Neuronal stem cell (in vitro differentiated cells): ENCODE results near the gene PDE6C.

Source experiments
- DNase-seq: peaks from one replicate; pipeline ENCODE4 v3.0.0-alpha.2; 2013; ENCODE audit warnings: low spot score
- H2AFZ ChIP-seq: one replicate; pipeline ENCODE4 v1.6.1; 2013; ENCODE audit warnings: mild to moderate bottlenecking, low read length, inconsistent platforms
- H2AK5ac ChIP-seq: 2 replicates; pipeline ENCODE4 v1.6.1; 2013; ENCODE audit warnings: low read depth, mild to moderate bottlenecking, inconsistent platforms, low read length, moderate library complexity, mixed read lengths
- H2BK120ac ChIP-seq: 2 replicates; pipeline ENCODE4 v1.6.1; 2013; ENCODE audit warnings: low read depth, mild to moderate bottlenecking, inconsistent platforms, low read length, moderate library complexity, mixed read lengths
- H2BK12ac ChIP-seq: one replicate; pipeline ENCODE4 v1.6.1; 2013; ENCODE audit warnings: low read length, inconsistent platforms
- H2BK15ac ChIP-seq: 2 replicates; pipeline ENCODE4 v1.6.1; 2013; ENCODE audit warnings: mild to moderate bottlenecking, low read length, inconsistent platforms, mixed read lengths
- H2BK5ac ChIP-seq: one replicate; pipeline ENCODE4 v1.6.1; 2013; ENCODE audit warnings: inconsistent platforms, mild to moderate bottlenecking, low read length, moderate library complexity
- H3K14ac ChIP-seq: one replicate; pipeline ENCODE4 v1.6.1; 2013; ENCODE audit warnings: low read length, inconsistent platforms
- H3K18ac ChIP-seq: 2 replicates; pipeline ENCODE4 v1.6.1; 2013; ENCODE audit warnings: low read length, inconsistent platforms
- H3K23ac ChIP-seq: 2 replicates; pipeline ENCODE4 v1.6.1; 2013; ENCODE audit warnings: low read depth, mild to moderate bottlenecking, mixed read lengths, low read length, inconsistent platforms; ENCODE audit not compliant: poor library complexity
- H3K27ac ChIP-seq: replicated peaks from 3 replicates; pipeline ENCODE4 v1.5.1; 2013; ENCODE audit warnings: low read length, inconsistent platforms
- H3K27me3 ChIP-seq, 3 experiments: 2 replicates each; pipeline ENCODE4 v1.6.1; 2013; ENCODE audit warnings: low read length in 3 of 3, mild to moderate bottlenecking in 2 of 3, inconsistent platforms in 1 of 3, low read depth in 1 of 3, mixed read lengths in 1 of 3, moderate library complexity in 1 of 3; ENCODE audit not compliant: control insufficient read depth in 3 of 3, insufficient read depth in 3 of 3
- H3K36me3 ChIP-seq, 2 donors: replicated peaks in 1 of 2; 2 replicates each; pipeline ENCODE4 v1.6.1; 2013; ENCODE audit warnings: low read length in 2 of 2; ENCODE audit not compliant: control insufficient read depth in 2 of 2, insufficient read depth in 2 of 2
- H3K4ac ChIP-seq: 2 replicates; pipeline ENCODE4 v1.6.1; 2013; ENCODE audit warnings: inconsistent platforms, mild to moderate bottlenecking, low read length, moderate library complexity
- H3K4me1 ChIP-seq, 2 donors: 1 replicate in 1 of 2; 2 replicates in 1 of 2; pipeline ENCODE4 v1.6.1; 2013; ENCODE audit warnings: low read length in 2 of 2, low read depth in 1 of 2; ENCODE audit not compliant: control insufficient read depth in 2 of 2, insufficient read depth in 1 of 2
- H3K4me2 ChIP-seq: one replicate; pipeline ENCODE4 v1.6.1; 2013; ENCODE audit warnings: mild to moderate bottlenecking, low read length, inconsistent platforms; ENCODE audit not compliant: insufficient read depth, poor library complexity, severe bottlenecking
- H3K4me3 ChIP-seq, 2 donors: 2 replicates each; pipeline ENCODE4 v1.5.1; 2013; ENCODE audit warnings: low read length in 2 of 2, mild to moderate bottlenecking in 2 of 2, inconsistent platforms in 1 of 2, moderate library complexity in 1 of 2
- H3K79me1 ChIP-seq: one replicate; pipeline ENCODE4 v1.6.1; 2013; ENCODE audit warnings: low read depth, mild to moderate bottlenecking, inconsistent platforms, low read length, moderate library complexity
- H3K9ac ChIP-seq: one replicate; pipeline ENCODE4 v1.6.1; 2013; ENCODE audit warnings: mild to moderate bottlenecking, low read depth, low read length, inconsistent platforms; ENCODE audit not compliant: poor library complexity
- H3K9me3 ChIP-seq, 2 donors: replicated peaks in 1 of 2; 2 replicates each; pipeline versions ENCODE3 to v1.6.1; 2013; ENCODE audit warnings: low read length in 2 of 2, mild to moderate bottlenecking in 2 of 2, inconsistent platforms in 1 of 2, low read depth in 1 of 2, mixed read lengths in 1 of 2, moderate library complexity in 1 of 2; ENCODE audit not compliant: control insufficient read depth in 2 of 2, insufficient read depth in 1 of 2
- H4K8ac ChIP-seq: one replicate; pipeline ENCODE4 v1.6.1; 2013; ENCODE audit warnings: low read depth, mild to moderate bottlenecking, inconsistent platforms, low read length, moderate library complexity
- H4K91ac ChIP-seq: one replicate; pipeline ENCODE4 v1.6.1; 2013; ENCODE audit warnings: low read length, low read depth, mild to moderate bottlenecking, inconsistent platforms; ENCODE audit not compliant: poor library complexity
- WGBS, 2 donors: extraction: QIAGEN DNeasy Blood & Tissue Kit; methylation state at CpG; one replicate each; pipeline ENCODE4 v1.1.7; 2013; ENCODE audit warnings: missing lambda C conversion rate in 2 of 2, mixed read lengths in 1 of 2; ENCODE audit not compliant: insufficient read length in 2 of 2, insufficient replicate concordance in 1 of 2; ENCODE audit errors: extremely low coverage in 2 of 2; 5-methylcytosine and 5-hydroxymethylcytosine counted together

Gene PDE6C

DNA sequence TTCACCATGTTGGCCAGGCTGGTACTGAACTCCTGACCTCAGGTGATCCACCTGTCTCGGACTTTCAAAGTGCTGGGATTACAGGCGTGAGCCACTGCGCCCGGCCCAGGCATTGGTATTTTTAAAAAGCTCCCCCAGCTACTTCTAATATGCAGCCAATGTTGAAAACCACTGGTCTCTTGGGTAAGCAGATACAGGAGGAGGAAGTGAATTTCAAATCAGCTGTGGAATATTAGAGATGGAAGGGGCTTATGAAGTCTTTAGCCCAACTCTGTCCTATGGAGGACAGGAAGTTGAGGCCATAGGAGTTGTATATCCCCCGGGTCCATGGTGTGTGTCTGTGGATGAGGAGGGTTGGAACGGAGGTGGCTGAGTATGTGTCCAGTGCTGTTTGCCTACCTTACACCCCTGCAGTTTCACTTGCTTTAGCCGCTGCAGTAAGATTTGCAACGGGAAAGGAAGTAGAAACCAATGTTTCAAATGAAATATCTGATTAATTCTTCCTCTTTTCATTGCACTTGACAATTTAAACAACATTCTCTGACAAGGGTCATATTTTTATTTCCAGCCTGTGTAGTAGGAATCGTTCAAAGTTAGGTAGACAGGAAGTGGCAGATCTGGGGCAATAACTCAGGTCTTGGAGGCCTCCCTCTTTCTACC lies 3.4 kb downstream of the PDE6C start:
- Histone ChIP-seq H3K4me1 (peaks cover 0 to 2% of the 10 kb centered on the region in 2 donors), H2BK5ac (no peak overlapping the region), H4K8ac (no peak overlapping the region), H3K23ac (no peak overlapping the region), H2BK120ac (no peak overlapping the region), H3K4me3 (no peak overlapping the region), H3K36me3 (no peaks in the 10 kb centered on the region), H2AK5ac (no peak overlapping the region), H3K9ac (no peak overlapping the region), H3K79me1 (no peaks in the 10 kb centered on the region), H4K91ac (no peak overlapping the region), H2BK15ac (no peak overlapping the region), H3K4me2 (no peak overlapping the region), H3K4ac (no peak overlapping the region), H3K9me3 (no peaks in the 10 kb centered on the region), H2AFZ (no peak overlapping the region), H2BK12ac (no peak overlapping the region), H3K14ac (no peak overlapping the region), H3K27ac (no peak overlapping the region), H3K27me3 (peaks cover 0 to 27% (median 0%) of the 10 kb centered on the region in 3 experiments), H3K18ac (no peak overlapping the region)
- WGBS, 2 donors, result no CpG with 5 or more reads among the region's 9 CpGs
- no peak for DNase-seq

- H3K9me3 ChIP-seq, result no peaks in the 10 kb centered on the region
- no peak overlapping the region for H3K14ac ChIP-seq
- peaks cover 0 to 23% (median 0%) of the 10 kb centered on the region in 3 experiments for H3K27me3 ChIP-seq
- no peak overlapping the region for H3K4me2 ChIP-seq
- no peak overlapping the region for H2BK15ac ChIP-seq
- no peak overlapping the region for H3K9ac ChIP-seq
- H2BK5ac ChIP-seq, result no peak overlapping the region
- no peak overlapping the region for H3K27ac ChIP-seq
- H3K36me3 ChIP-seq, result no peaks in the 10 kb centered on the region
- no CpG with 5 or more reads among the region's 7 CpGs for WGBS, 2 donors
- peaks cover 0 to 2% of the 10 kb centered on the region in 2 donors for H3K4me1 ChIP-seq
- H2AK5ac ChIP-seq, result no peak overlapping the region
- no peak overlapping the region for H4K91ac ChIP-seq
- no peak for DNase-seq
- no peak overlapping the region for H2AFZ ChIP-seq
- no peak overlapping the region for H3K23ac ChIP-seq
- H3K18ac ChIP-seq, result no peak overlapping the region
- H3K4me3 ChIP-seq, result no peak overlapping the region
- no peaks in the 10 kb centered on the region for H3K79me1 ChIP-seq
- no peak overlapping the region for H4K8ac ChIP-seq
- no peak overlapping the region for H2BK12ac ChIP-seq
- no peak overlapping the region for H3K4ac ChIP-seq
- H2BK120ac ChIP-seq, result no peak overlapping the region
These were observed 8.6 kb downstream of the PDE6C start for GRCh38 chr10:93620925-93621324.

DNA sequence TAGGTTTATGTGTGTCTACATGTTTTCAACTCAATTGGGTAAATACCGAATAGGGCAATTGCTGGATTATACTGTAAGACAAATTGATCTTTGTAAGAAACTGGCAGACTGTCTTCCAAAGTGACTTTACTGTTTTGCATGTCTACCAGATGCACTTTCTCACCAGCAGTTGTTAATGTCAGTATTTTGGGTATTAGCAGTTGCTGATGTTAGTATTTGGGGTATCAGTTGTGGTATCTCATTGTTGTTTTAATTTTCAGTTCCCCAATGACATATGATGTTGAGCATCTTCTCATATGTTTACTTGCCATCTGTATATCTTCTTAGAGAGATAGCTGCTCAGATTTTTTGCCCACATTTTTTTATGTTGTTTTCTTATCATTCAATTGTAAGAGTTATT lies 10.6 kb downstream of the PDE6C start:
- H3K79me1 ChIP-seq, result no peaks in the 10 kb centered on the region
- DNase-seq, result no peak
- no CpG with 5 or more reads among the region's 1 CpG for WGBS, 2 donors

GRCh38 chr10:93628858-93629257 lies 16.5 kb downstream of the PDE6C start:
- H3K4me1 ChIP-seq, result peaks cover 0 to 5% of the 10 kb centered on the region in 2 donors
- no peak overlapping the region for H3K4me2 ChIP-seq
- H2AFZ ChIP-seq, result peak overlapping the region; percentile 31
- no peak overlapping the region for H2BK120ac ChIP-seq
- no peak overlapping the region for H2BK5ac ChIP-seq
- no peak overlapping the region for H3K27ac ChIP-seq
- no peak overlapping the region for H2BK15ac ChIP-seq
- no peak for DNase-seq
- H4K91ac ChIP-seq, result no peak overlapping the region
- no peaks in the 10 kb centered on the region for H3K36me3 ChIP-seq
- H3K4ac ChIP-seq, result no peak overlapping the region
- H3K18ac ChIP-seq, result no peak overlapping the region
- no peak overlapping the region for H3K9ac ChIP-seq
- H3K79me1 ChIP-seq, result no peaks in the 10 kb centered on the region
- H3K27me3 ChIP-seq, result peaks cover 0 to 8% (median 0%) of the 10 kb centered on the region in 3 experiments
- no peak overlapping the region for H3K23ac ChIP-seq
- no peak overlapping the region for H2AK5ac ChIP-seq
- H3K9me3 ChIP-seq, result no peaks in the 10 kb centered on the region
- no peak overlapping the region for H3K4me3 ChIP-seq
- H3K14ac ChIP-seq, result no peak overlapping the region
- no CpG with 5 or more reads among the region's 4 CpGs for WGBS, 2 donors
- no peak overlapping the region for H2BK12ac ChIP-seq
- H4K8ac ChIP-seq, result no peak overlapping the region

More for the DNA sequence above, 10.6 kb downstream of the PDE6C start:
- no peak overlapping the region for H2AFZ ChIP-seq
- H3K14ac ChIP-seq, result no peak overlapping the region
- H2AK5ac ChIP-seq, result no peak overlapping the region
- no peak overlapping the region for H2BK12ac ChIP-seq
- H3K4ac ChIP-seq, result no peak overlapping the region
- peaks cover 0 to 21% (median 0%) of the 10 kb centered on the region in 3 experiments for H3K27me3 ChIP-seq
- no peak overlapping the region for H4K91ac ChIP-seq
- no peak overlapping the region for H3K23ac ChIP-seq
- H2BK5ac ChIP-seq, result no peak overlapping the region
- no peak overlapping the region for H4K8ac ChIP-seq
- H3K36me3 ChIP-seq, result no peaks in the 10 kb centered on the region
- H2BK120ac ChIP-seq, result no peak overlapping the region
- H3K9me3 ChIP-seq, result no peaks in the 10 kb centered on the region
- no peak overlapping the region for H3K9ac ChIP-seq
- no peak overlapping the region for H2BK15ac ChIP-seq
- no peaks in the 10 kb centered on the region for H3K4me1 ChIP-seq
- H3K27ac ChIP-seq, result no peak overlapping the region
- H3K18ac ChIP-seq, result no peak overlapping the region
- no peak overlapping the region for H3K4me3 ChIP-seq
- no peak overlapping the region for H3K4me2 ChIP-seq
